ENCODE results near the gene ELP1. TPM values are rescaled to one million over a fixed set of nuclear protein-coding genes. Genes with fewer than 3 reads are reported as not detected.

The ELP1 gene
- total and polyA plus RNA-seq, 9 donors, result 15.7 to 70.9 (median 34.3) TPM

- Histone ChIP-seq H3K36me3 (no peaks in the 10 kb centered on the region), H3K4me3 (no peak overlapping the region), H3K27me3 (no peaks in the 10 kb centered on the region), H3K27ac (no peak overlapping the region), H3K4me1 (ENCODE audit: insufficient read depth) (no peaks in the 10 kb centered on the region), H3K9me3 (no peaks in the 10 kb centered on the region)
- WGBS, 3 donors, result 79 to 88% (median 86%) methylated on average over 2 of the region's 2 CpGs
- intact Hi-C loops (cut with DNase I), result no loop called here
- TF ChIP-seq POLR2A (IDR thresholded peaks at IDR 0.05), result no peak
- TF ChIP-seq CTCF (IDR thresholded peaks at IDR 0.05), result no peak
- TF ChIP-seq EP300 (IDR thresholded peaks at IDR 0.05), result no peak
- DNase-seq, result no peak
Observed at GRCh38 chr9:108910914-108911313, 23.0 kb downstream of the ELP1 start.

GRCh38 chr9:108910402-108910801, 23.5 kb downstream of the ELP1 start:
- Histone ChIP-seq H3K27me3 (no peaks in the 10 kb centered on the region), H3K4me3 (no peak overlapping the region), H3K36me3 (no peaks in the 10 kb centered on the region), H3K27ac (no peak overlapping the region), H3K9me3 (no peaks in the 10 kb centered on the region), H3K4me1 (ENCODE audit: insufficient read depth) (no peaks in the 10 kb centered on the region)
- intact Hi-C loops (cut with DNase I), result no loop called here
- no peak for TF ChIP-seq POLR2A (IDR thresholded peaks at IDR 0.05)
- TF ChIP-seq CTCF (IDR thresholded peaks at IDR 0.05), result no peak
- TF ChIP-seq EP300 (IDR thresholded peaks at IDR 0.05), result no peak
- no peak for DNase-seq

- Histone ChIP-seq H3K4me3 (no peak overlapping the region), H3K9me3 (no peaks in the 10 kb centered on the region), H3K36me3 (no peaks in the 10 kb centered on the region), H3K4me1 (ENCODE audit: insufficient read depth) (no peaks in the 10 kb centered on the region), H3K27ac (no peak overlapping the region), H3K27me3 (no peaks in the 10 kb centered on the region)
- no peak for DNase-seq
- 89 to 95% (median 90%) methylated on average over 2 of the region's 2 CpGs for WGBS, 3 donors
- intact Hi-C loops (cut with DNase I), result no loop called here
- no peak for TF ChIP-seq POLR2A (IDR thresholded peaks at IDR 0.05)
- TF ChIP-seq EP300 (IDR thresholded peaks at IDR 0.05), result no peak
- TF ChIP-seq CTCF (IDR thresholded peaks at IDR 0.05), result no peak
Observed at GRCh38 chr9:108905494-108905893, 28.4 kb downstream of the ELP1 start.

- Histone ChIP-seq H3K27me3 (no peaks in the 10 kb centered on the region), H3K9me3 (no peaks in the 10 kb centered on the region), H3K36me3 (no peaks in the 10 kb centered on the region), H3K27ac (no peak overlapping the region), H3K4me1 (ENCODE audit: insufficient read depth) (no peaks in the 10 kb centered on the region), H3K4me3 (no peak overlapping the region)
- intact Hi-C loops (cut with DNase I), result no loop called here
- DNase-seq, result no peak
- TF ChIP-seq CTCF (IDR thresholded peaks at IDR 0.05), result no peak
- no peak for TF ChIP-seq EP300 (IDR thresholded peaks at IDR 0.05)
- TF ChIP-seq POLR2A (IDR thresholded peaks at IDR 0.05), result no peak
- WGBS, 3 donors, result 90 to 97% (median 91%) methylated on average over 3 of the region's 3 CpGs
Observed at GRCh38 chr9:108904161-108904560, 29.8 kb downstream of the ELP1 start.
